IPS-18a (cell line): ENCODE results near the gene TBCD.
"Not testable (repeated sequence)": the region's sequence is repeated elsewhere in the genome, so short reads cannot be mapped to it uniquely, and the experiment has no call there.

ENCODE experiments used
- H3K27ac ChIP-seq: one replicate; pipeline ENCODE4 v1.5.1; 2013; ENCODE audit warnings: low read length
- H3K27me3 ChIP-seq: one replicate; pipeline ENCODE4 v1.6.1; 2013; ENCODE audit warnings: mild to moderate bottlenecking, low read length; ENCODE audit not compliant: control insufficient read depth, insufficient read depth
- H3K36me3 ChIP-seq: one replicate; pipeline ENCODE4 v1.6.1; 2013; ENCODE audit warnings: low read depth, low read length; ENCODE audit not compliant: control insufficient read depth
- H3K4me1 ChIP-seq: one replicate; pipeline ENCODE4 v1.6.1; 2013; ENCODE audit warnings: low read depth, low read length; ENCODE audit not compliant: control insufficient read depth
- H3K4me3 ChIP-seq: one replicate; pipeline ENCODE4 v1.5.1; 2013; ENCODE audit warnings: low read length
- H3K9ac ChIP-seq: one replicate; pipeline ENCODE4 v1.6.1; 2013; ENCODE audit warnings: mild to moderate bottlenecking, low read length, moderate library complexity
- H3K9me3 ChIP-seq: one replicate; pipeline ENCODE4 v1.6.1; 2013; ENCODE audit warnings: low read depth, low read length; ENCODE audit not compliant: control insufficient read depth

The TBCD gene

DNA sequence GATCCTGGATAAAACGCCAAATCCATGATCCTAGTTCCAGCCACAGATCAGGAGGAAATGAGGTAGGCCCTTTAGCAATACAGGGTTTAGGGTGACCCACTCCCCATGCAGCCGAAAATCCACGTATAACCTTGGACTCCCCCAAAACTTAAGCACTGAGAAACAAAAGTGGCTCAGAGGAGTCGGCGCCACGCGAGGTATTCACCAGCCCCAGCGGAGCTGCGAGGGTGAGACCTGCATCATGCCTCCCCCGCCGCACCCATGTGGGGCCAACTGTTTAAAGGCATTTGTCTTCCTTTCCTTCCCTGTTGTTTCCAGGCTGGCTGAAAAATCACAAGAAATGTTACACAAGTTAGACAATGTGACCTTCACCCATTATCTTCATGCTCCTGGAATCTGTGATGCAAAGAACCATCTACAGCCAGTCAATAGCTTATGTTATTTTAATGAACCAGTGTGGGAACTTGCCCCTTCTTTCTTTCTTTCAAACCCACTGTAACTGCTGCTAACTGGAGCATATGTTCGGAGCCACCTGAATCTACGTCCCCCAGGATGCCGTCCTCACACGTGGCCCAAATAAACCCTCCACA is 229.4 kb downstream of the TBCD start:
- no peak overlapping the region for H3K9ac ChIP-seq
- H3K9me3 ChIP-seq: no peaks in the 10 kb centered on the region
- no peak overlapping the region for H3K27ac ChIP-seq
- peaks cover 3% of the 10 kb centered on the region for H3K4me1 ChIP-seq
- H3K27me3 ChIP-seq: no peaks in the 10 kb centered on the region
- no peak overlapping the region for H3K4me3 ChIP-seq
- H3K36me3 ChIP-seq: no peaks in the 10 kb centered on the region

DNA sequence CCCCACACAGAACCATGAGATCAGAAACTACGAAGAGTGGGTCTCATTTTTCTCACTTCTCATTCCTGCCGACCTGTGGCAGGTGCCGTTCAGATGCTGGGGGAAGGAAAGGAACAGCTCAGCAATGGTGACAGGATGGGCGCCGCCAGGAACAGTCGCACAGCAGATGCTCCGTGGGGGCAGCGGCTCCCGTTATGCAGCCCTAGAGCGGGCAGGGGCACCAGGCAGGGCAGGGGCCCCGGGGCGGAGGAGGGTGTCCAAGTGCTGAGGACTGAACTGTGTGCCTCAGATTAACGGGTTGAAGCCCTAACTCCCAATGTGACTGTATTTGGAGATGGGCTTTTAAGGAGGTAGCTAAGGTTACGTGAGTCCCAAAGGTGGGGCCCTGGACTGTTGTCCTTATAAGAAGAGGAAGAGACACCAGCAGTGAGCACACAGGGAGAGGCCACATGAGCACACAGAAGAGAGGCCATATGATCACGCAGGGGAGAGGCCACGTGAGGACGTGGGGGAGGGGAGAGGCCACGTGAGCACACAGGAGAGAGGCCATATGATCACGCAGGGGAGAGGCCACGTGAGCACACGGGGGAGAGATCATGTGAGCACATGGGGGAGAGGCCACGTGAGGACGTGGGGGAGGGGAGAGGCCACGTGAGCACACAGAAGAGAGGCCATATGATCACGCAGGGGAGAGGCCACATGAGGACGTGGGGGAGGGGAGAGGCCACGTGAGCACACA is 231.8 kb downstream of the TBCD start:
- no peak overlapping the region for H3K9ac ChIP-seq
- H3K27me3 ChIP-seq: no peaks in the 10 kb centered on the region

DNA sequence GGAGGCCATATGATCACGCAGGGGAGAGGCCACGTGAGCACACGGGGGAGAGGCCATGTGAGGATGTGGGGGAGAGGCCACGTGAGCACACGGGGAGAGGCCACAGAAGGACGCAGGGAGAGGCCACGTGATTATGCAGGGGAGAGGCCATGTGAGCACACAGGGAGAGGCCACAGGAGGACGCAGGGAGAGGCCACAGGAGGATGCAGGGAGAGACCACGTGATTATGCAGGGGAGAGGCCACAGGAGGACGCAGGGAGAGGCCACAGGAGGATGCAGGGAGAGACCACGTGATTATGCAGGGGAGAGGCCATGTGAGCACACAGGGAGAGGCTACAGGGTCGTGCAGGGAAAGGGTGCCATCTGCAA is 232.4 kb downstream of the TBCD start:
- not testable (repeated sequence) for H3K4me3 ChIP-seq, H3K4me1 ChIP-seq, H3K9me3 ChIP-seq, H3K27ac ChIP-seq, H3K9ac ChIP-seq, H3K36me3 ChIP-seq, H3K27me3 ChIP-seq

More for the DNA sequence above, 231.8 kb downstream of the TBCD start:
- Histone ChIP-seq H3K9me3 (no peaks in the 10 kb centered on the region), H3K4me3 (no peak overlapping the region), H3K27ac (no peak overlapping the region), H3K36me3 (no peaks in the 10 kb centered on the region), H3K4me1 (peaks cover 3% of the 10 kb centered on the region)

DNA sequence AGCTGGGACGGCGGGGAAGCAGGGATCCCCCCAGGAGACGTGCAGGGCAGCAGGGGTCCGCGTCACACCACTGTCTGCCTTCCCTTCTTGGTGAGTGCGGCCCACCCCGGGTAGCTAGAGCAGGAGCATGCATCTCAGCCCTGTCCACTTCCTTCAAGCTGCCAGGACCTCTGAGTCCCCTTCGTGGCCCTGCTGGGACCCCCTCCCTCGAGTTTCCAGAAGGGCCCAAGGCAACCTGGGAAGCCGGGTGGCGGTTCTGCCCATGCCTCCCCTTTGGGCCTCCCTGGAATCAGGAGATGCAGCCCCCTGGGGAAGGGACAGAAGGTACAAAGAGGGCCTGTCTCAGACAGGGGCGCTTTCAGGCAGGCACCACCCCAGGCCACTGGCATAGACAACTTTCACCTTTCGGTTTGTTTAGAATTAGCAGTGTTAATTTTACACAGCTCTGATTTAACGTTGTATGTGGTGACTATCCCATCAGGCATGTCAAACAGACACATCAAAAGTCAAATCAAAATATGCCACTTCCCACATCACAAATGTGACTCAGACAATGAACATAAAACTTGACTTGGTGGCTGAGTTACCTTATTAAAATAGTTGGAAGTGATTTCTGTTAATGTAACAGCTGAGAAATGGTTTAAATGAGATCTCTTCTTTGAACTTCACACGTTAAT is 233.0 kb downstream of the TBCD start:
- no peak overlapping the region for H3K27ac ChIP-seq
- no peaks in the 10 kb centered on the region for H3K9me3 ChIP-seq
- no peak overlapping the region for H3K4me3 ChIP-seq
- peaks cover 3% of the 10 kb centered on the region for H3K4me1 ChIP-seq
- H3K9ac ChIP-seq: no peak overlapping the region
- no peaks in the 10 kb centered on the region for H3K36me3 ChIP-seq
- no peaks in the 10 kb centered on the region for H3K27me3 ChIP-seq

DNA sequence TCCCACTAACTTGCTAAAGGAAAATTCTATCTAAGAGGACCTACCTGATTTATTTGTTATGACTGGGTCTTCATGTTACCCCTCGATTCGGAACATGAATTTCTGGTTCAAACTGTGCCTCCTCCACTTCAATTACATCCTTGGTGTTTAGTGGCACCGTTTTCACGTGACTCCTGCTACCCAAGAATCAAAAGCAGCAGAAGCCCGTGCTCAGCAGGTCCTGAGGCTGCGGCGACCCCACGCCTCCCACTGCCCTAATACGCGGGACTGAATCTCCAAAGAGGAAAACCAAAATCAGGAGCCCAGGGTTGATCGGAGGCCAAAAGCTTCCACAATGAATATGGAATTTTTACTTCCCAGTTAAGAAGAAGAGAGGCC is 233.6 kb downstream of the TBCD start:
- Histone ChIP-seq H3K4me1 (peaks cover 7% of the 10 kb centered on the region), H3K36me3 (no peaks in the 10 kb centered on the region), H3K9ac (no peak overlapping the region), H3K27ac (no peak overlapping the region), H3K27me3 (no peaks in the 10 kb centered on the region), H3K4me3 (no peak overlapping the region), H3K9me3 (no peaks in the 10 kb centered on the region)

DNA sequence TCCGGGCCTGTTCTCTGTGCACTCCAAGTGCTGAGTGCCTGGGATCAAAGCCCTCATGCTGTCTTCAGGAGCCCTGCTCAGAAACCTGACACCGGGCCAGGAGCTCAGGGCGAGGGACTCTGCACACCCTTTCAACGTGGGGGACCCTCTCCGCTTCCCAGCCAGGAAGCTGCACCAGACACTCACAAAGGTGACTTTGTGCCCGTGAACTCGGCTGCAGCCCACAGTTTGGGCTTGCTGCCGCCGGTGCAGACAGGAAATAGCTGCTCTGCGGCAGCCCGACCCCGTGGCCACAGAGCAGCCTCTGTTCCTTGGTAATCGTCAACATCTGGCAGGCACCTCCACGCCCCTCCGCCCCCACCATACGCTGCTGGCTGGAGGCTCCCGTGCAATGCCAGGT is 234.1 kb downstream of the TBCD start:
- H3K27me3 ChIP-seq: no peaks in the 10 kb centered on the region
- no peak overlapping the region for H3K4me3 ChIP-seq
- no peaks in the 10 kb centered on the region for H3K36me3 ChIP-seq
- H3K27ac ChIP-seq: no peak overlapping the region
- H3K9ac ChIP-seq: no peak overlapping the region
- H3K9me3 ChIP-seq: no peaks in the 10 kb centered on the region
- H3K4me1 ChIP-seq: peaks cover 7% of the 10 kb centered on the region

DNA sequence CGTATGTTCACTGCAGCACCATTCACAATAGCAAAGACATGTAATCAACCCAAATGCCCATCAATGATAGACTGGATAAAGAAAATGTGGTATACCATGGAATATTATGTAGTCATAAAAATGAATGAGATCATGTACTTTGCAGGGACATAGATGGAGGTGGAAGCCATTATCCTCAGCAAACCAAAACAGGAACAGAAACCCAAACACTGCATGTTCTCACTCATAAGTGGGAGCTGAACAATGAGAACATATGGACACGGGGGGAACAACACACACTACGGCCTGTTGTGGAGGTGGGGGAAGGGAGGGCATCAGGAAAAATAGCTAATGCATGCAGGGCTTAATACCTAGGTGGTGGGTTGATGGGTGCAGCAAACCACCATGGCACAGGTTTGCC is 237.2 kb downstream of the TBCD start:
- not testable (repeated sequence) for H3K36me3 ChIP-seq, H3K9ac ChIP-seq, H3K27me3 ChIP-seq, H3K27ac ChIP-seq, H3K9me3 ChIP-seq, H3K4me3 ChIP-seq, H3K4me1 ChIP-seq

DNA sequence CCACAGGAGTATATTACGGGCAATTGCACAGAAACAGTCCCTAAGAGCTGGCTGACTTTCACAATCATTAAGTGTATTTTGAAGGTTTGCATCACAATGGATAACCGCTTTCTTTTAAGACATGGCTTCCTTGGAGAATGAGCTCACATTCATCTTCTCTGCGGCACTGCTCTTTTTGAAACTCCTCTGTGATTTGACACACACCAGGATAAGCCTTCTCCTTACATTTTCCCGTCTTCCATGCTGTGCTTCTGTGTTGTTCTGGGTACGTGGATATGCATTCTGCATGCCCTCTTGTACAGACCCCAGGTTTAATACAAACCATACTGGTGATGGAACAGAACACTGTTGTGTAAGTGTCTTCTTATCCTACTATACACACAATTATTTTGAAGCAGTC is 238.0 kb downstream of the TBCD start:
- Histone ChIP-seq H3K4me1 (peaks cover 7% of the 10 kb centered on the region), H3K27me3 (no peaks in the 10 kb centered on the region), H3K4me3 (no peak overlapping the region), H3K36me3 (no peaks in the 10 kb centered on the region), H3K9ac (no peak overlapping the region), H3K27ac (no peak overlapping the region), H3K9me3 (no peaks in the 10 kb centered on the region)

DNA sequence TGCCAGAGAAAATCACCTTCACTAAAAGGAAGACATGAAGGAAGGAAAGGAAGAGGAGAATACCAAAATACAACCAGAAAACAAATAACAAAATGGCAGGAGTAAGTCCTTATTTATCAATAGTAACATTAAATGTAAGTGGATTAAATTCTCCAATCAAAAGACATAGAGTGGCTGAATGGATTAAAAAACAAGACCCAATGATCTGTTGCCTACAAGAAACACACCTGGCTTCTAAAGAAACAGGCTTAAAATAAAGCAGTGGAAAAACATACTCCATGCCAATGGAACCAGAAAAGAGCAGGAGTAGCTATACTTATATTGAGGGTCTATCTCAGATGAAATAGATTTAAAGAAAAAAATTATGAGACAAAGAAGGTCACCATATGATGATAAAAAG is 241.1 kb downstream of the TBCD start:
- no peaks in the 10 kb centered on the region for H3K36me3 ChIP-seq
- H3K4me3 ChIP-seq: no peak overlapping the region
- H3K27me3 ChIP-seq: no peaks in the 10 kb centered on the region
- H3K9ac ChIP-seq: no peak overlapping the region
- H3K9me3 ChIP-seq: no peaks in the 10 kb centered on the region
- no peak overlapping the region for H3K27ac ChIP-seq
- H3K4me1 ChIP-seq: peaks cover 4% of the 10 kb centered on the region
